Gastrocnemius medialis (tissue), 4 donors: ENCODE measurements around the gene KCNJ10. TPM values are rescaled to one million over a fixed set of nuclear protein-coding genes. Genes with fewer than 3 reads are reported as not detected.

Experiments used
- ATAC-seq, 2 donors: fragments of 150-250 bp; one replicate each; pipeline ENCODE4 v1.9.1; 2016
- DNase-seq, 2 donors: peaks; one replicate each; pipeline ENCODE4 v3.0.0-alpha.2; 2019
- H3K27ac ChIP-seq, 4 donors: fragments of 200-600 bp; sonication (generic); 1 replicate in 1 of 4; 2 replicates in 3 of 4; pipeline ENCODE4 v1.5.1; 2016 to 2018; ENCODE audit warnings: mild to moderate bottlenecking in 2 of 4, moderate library complexity in 1 of 4
- H3K27me3 ChIP-seq, 3 donors: fragments of 200-600 bp; sonication (generic) in 2 of 3; 1 replicate in 1 of 3; 2 replicates in 2 of 3; pipeline versions ENCODE4 v1.5.1 to v1.6.0; 2016 to 2019; ENCODE audit warnings: mild to moderate bottlenecking in 1 of 3, moderate library complexity in 1 of 3
- H3K36me3 ChIP-seq, 2 donors: fragments of 200-600 bp; sonication (generic) in 1 of 2; one replicate each; pipeline ENCODE4 v1.5.1; 2017 to 2018
- H3K4me1 ChIP-seq, 2 donors: fragments of 200-600 bp; sonication (generic) in 1 of 2; one replicate each; pipeline ENCODE4 v1.5.1; 2016 to 2017; ENCODE audit warnings: mild to moderate bottlenecking in 2 of 2
- H3K4me3 ChIP-seq, 4 donors: fragments of 200-600 bp; sonication (generic) in 3 of 4; 1 replicate in 1 of 4; 2 replicates in 3 of 4; pipeline ENCODE4 v1.5.1; 2016 to 2019; ENCODE audit warnings: mild to moderate bottlenecking in 2 of 4
- H3K9me3 ChIP-seq, 3 donors: fragments of 200-600 bp; sonication (generic) in 2 of 3; 1 replicate in 1 of 3; 2 replicates in 2 of 3; pipeline ENCODE4 v1.5.1; 2016 to 2019
- CTCF ChIP-seq, 5 experiments: fragments of 450-650 bp in 3 of 5; fragments of 200-600 bp in 2 of 5; sonication (generic) in 2 of 5; IDR thresholded peaks in 4 of 5; conservative IDR thresholded peaks in 1 of 5; 1 replicate in 4 of 5; 2 replicates in 1 of 5; pipeline ENCODE4 v1.5.1; 2016 to 2019; ENCODE audit warnings: antibody characterized with exemption in 5 of 5, mild to moderate bottlenecking in 3 of 5, moderate library complexity in 3 of 5
- POLR2A ChIP-seq, 2 donors: fragments of 450-650 bp; IDR thresholded peaks; one replicate each; pipeline ENCODE4 v1.6.1; 2017; ENCODE audit warnings: antibody characterized with exemption in 2 of 2, mild to moderate bottlenecking in 2 of 2, moderate library complexity in 2 of 2
- in situ Hi-C, 4 donors: fragments of 200-750 bp; cut with MboI; loops; one replicate each; pipeline versions ENCODE4 v1.15.0 to v1.8.0; 2017; ENCODE audit warnings: low sequenced_read_pairs in 4 of 4
- intact Hi-C: fragments of 100-400 bp; cut with DNase I; formaldehyde crosslinking; loops from one replicate; pipeline ENCODE4 v1.15.1; 2023; ENCODE audit warnings: low total_unique reads
- total RNA-seq, 4 donors: library from RNA; depleted of rRNA; stranded (reverse); fragments of >200 nt; gene quantifications; one replicate each; pipeline versions ENCODE4 v1.1.0 to v1.2.3, GENCODE V29; 2016

KCNJ10 gene
- total RNA-seq, 4 donors from 2014 or later = not detected

GRCh38 chr1:160074865-160075264 is 4.9 kb upstream of the KCNJ10 start:
- H3K4me1 ChIP-seq = peaks cover 7 to 16% of the 10 kb centered on the region in 2 donors
- intact Hi-C loops (no loop called here), in situ Hi-C loops (loop anchor here in 2 of 4 donors (25.0 kb wide), 2 partner anchors 212 to 287 kb away; partner anchors contain the start of genes NHLH1 (in 2 of the 2) and PEX19 (in 1 of the 2))
- no peak overlapping the region for H3K27ac ChIP-seq
- DNase-seq (no peak), ATAC-seq (no peak)
- H3K9me3 ChIP-seq = no peaks in the 10 kb centered on the region
- TF ChIP-seq CTCF (IDR thresholded peaks at IDR 0.05 in 4 of 5, conservative IDR thresholded peaks at IDR 0.05 in 1 of 5) (no peak), POLR2A (IDR thresholded peaks at IDR 0.05) (no peak)
- no peak overlapping the region for H3K4me3 ChIP-seq
- H3K27me3 ChIP-seq = peaks cover 0 to 3% (median 0%) of the 10 kb centered on the region in 3 donors
- no peaks in the 10 kb centered on the region for H3K36me3 ChIP-seq

GRCh38 chr1:160071289-160071688 is 1.3 kb upstream of the KCNJ10 start:
- H3K4me1 ChIP-seq = peaks cover 3 to 7% of the 10 kb centered on the region in 2 donors
- in situ Hi-C loops (no loop called here), intact Hi-C loops (no loop called here)
- H3K36me3 ChIP-seq = no peaks in the 10 kb centered on the region
- TF ChIP-seq CTCF (IDR thresholded peaks at IDR 0.05 in 4 of 5, conservative IDR thresholded peaks at IDR 0.05 in 1 of 5) (no peak), POLR2A (IDR thresholded peaks at IDR 0.05) (no peak)
- ATAC-seq (no peak), DNase-seq (no peak)
- H3K4me3 ChIP-seq = no peak overlapping the region
- no peak overlapping the region for H3K27ac ChIP-seq
- peaks cover 0 to 3% (median 0%) of the 10 kb centered on the region in 3 donors for H3K27me3 ChIP-seq
- H3K9me3 ChIP-seq = no peaks in the 10 kb centered on the region

DNA sequence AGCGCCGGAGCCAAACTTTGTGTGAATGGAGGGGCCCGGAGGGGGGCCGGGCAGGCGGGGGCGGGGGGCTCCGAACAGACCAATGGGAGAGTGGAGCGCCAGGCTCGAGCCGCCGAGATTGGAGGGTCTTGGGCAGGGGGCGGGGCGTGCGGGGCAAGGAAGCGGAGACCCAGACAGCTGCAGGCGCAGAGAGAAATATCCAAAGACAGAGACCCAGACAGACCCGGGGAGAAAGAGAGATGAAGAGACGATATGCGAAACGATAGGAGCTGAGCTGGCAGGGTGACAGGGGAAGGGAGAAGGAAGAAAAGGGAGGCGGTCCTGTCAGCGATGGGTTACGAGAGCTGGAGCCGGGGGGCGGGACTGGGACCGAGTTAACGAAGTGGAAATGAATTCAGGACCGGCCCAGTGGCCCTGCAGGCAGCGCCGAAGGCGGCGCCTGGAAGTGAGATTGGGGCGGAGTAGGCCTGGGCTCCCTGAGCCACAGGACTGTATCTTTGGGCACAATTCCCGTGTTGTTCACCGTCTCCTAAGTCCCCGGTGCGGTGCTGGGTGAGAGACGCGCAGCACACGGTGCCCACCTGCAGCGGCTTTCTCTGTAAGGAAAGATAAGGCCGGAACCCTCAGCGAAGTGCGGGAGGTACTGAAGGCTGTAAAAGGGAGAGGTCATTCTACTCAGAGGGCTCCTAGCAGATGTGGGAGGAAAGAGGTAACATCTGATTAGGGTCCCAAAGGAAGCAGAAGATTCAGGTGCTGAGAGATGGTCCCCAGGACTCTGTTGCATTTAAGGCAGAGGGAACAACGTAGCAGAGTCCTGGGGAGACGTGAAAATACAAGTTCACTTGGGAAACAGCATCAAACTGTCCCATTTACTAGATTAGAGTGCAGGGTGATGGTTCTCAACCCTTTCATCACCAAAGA is 543 bp upstream of the KCNJ10 start:
- intact Hi-C loops (no loop called here), in situ Hi-C loops (no loop called here)
- no peaks in the 10 kb centered on the region for H3K36me3 ChIP-seq
- ATAC-seq = peak; percentile 85 to 89
- H3K9me3 ChIP-seq = no peaks in the 10 kb centered on the region
- H3K27ac ChIP-seq = peak overlapping the region in 1 of 4 donors; percentile 16
- H3K4me1 ChIP-seq = peaks cover 3 to 7% of the 10 kb centered on the region in 2 donors
- peak; percentile 51 to 60 for DNase-seq
- TF ChIP-seq POLR2A (IDR thresholded peaks at IDR 0.05) (peak in 1 of 2 donors; percentile 13), CTCF (IDR thresholded peaks at IDR 0.05 in 4 of 5, conservative IDR thresholded peaks at IDR 0.05 in 1 of 5) (no peak)
- H3K27me3 ChIP-seq = peaks cover 0 to 3% (median 0%) of the 10 kb centered on the region in 3 donors
- H3K4me3 ChIP-seq = peak overlapping the region; percentile 64 to 83 (median 66)

- Histone ChIP-seq H3K4me3 (no peak overlapping the region), H3K27me3 (no peaks in the 10 kb centered on the region), H3K36me3 (no peaks in the 10 kb centered on the region), H3K27ac (no peak overlapping the region), H3K9me3 (no peaks in the 10 kb centered on the region), H3K4me1 (peaks cover 3 to 7% of the 10 kb centered on the region in 2 donors)
- DNase-seq (no peak), ATAC-seq (no peak)
- intact Hi-C loops (no loop called here), in situ Hi-C loops (no loop called here)
- TF ChIP-seq POLR2A (IDR thresholded peaks at IDR 0.05) = no peak
Measured at GRCh38 chr1:160068225-160068624, 1.7 kb downstream of the KCNJ10 start.
